ENCODE measurements around the gene SRGAP3.

DNA sequence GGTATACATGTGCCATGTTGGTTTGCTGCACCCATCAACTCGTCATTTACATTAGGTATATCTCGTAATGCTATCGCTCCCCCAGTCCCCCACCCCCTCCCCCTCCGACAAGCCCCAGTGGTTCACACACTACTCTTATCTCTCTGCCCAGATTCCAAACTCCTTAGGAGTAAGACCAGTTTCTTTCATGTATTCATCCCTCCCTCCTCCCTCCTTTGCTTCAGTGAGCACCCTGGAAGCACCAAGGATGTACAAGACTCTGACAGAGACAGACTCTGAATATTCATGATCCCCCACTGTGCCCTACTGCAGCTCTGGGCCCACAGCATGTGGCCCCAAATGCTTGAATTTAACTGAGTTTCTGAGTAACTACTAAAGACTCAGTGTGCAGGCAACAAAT, 172.4 kb downstream of the SRGAP3 start:
- TF ChIP-seq CTCF (IDR thresholded peaks at IDR 0.05) (no peak), POLR2A (IDR thresholded peaks at IDR 0.05) (no peak)

All from body of pancreas (tissue), 4 donors.